HG03139 (cell line): ENCODE results near the gene BOK.
"Not testable (repeated sequence)": the region's sequence is repeated elsewhere in the genome, so short reads cannot be mapped to it uniquely, and the experiment has no call there.

Experiments used
- ATAC-seq: cut with Tn5 transposase; IDR thresholded peaks from one replicate; pipeline ENCODE4 v1.9.1; 2021; ENCODE audit not compliant: unreplicated experiment

The BOK gene

DNA sequence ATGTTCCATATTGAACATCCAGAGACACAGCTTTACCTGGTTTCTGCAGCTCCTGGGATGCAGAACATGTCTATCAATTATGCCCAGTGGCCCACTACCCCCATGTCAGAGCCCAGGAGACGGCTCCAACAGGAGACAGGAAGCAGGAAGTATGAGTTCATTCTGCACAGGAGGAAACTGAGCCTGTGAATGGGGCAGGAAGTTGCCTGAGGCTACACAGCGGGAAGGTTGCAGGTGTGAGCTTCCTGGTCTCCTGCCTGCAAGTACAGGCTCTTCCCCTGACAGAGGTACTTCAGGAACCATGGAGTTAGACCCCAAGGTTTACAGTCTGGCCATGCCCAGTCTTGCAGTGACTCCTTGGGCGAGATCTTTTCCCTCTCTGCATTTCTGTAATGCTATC lies 2.8 kb upstream of the BOK start:
- ATAC-seq, result no peak

DNA sequence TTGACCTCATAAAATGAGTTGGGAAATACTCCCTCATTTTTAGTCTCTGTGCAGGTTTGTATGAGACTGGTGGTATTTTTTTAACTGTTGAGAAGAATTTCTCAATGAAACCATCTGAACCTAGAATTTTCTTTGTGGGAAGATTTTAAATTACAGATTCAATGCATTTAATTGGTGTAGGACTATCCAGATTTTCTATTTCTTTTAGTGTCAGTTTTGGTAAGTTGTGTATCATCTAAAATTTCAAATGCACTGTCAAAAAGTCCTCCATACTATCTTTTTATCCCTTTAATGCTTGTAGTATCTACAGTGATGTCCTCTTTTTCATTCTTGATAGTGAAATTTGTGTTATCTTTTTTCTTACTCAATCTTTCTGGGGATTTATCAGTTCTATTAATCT lies 1.8 kb upstream of the BOK start:
- ATAC-seq, result no peak

DNA sequence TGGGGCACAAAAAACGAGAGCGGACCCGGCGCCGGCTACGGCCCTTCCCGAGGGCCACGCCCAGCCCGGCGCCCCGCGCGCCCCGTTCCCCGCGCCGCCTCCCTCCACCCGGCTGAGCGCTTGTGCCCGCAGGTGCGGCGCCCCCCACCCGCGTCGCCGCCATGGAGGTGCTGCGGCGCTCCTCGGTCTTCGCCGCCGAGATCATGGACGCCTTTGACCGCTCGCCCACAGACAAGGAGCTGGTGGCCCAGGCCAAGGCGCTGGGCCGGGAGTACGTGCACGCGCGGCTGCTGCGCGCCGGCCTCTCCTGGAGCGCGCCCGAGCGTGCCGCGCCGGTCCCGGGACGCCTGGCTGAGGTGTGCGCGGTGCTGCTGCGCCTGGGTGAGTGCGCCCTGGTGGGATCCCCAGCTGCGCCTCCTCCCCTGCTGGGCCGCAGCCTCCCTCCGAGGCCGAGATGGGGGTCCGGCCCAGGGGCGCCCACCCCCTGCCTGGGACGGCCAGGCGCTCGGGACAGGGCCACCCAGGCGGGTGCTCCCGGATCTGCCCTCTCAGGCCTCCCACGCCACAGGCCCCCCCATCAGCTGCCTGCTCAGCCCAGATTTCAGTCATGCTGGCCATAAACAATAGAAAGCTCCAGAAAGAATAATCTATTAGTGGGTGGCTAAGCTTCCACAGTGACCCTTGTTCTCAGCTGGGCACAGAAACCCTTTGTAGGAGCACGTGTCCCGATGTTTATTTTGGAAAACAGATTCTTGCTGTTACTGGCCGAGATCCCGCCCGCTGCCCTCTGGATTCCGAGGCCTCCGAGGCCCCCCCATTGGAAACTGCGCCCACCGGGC lies 997 bp downstream of the BOK start:
- ATAC-seq, result no peak

GRCh38 chr2:241560162-241560882 lies 1.8 kb downstream of the BOK start:
- ATAC-seq, result no peak

GRCh38 chr2:241560883-241561474 lies 2.4 kb downstream of the BOK start:
- no peak for ATAC-seq

DNA sequence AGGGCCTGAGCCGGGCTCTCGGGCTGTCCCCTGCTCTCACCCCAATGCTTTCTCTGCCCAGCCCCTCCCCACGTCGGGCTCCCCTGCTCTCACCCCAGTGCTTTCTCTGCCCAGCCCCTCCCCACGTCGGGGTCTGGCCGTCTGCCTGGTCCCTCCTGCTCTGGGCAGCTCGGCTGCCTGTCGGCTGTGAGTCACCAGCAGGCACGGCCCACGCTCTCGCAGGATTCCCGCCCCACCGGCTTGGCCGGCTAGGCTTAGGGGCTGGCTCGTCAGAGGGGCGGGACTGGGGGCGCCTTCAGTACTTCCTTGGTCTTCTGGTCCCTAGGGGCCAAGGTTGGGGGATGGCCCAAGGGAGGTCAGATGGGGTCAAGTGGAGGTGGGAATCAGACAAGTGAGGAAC lies 3.3 kb downstream of the BOK start:
- no peak for ATAC-seq

GRCh38 chr2:241562269-241562891 lies 3.8 kb downstream of the BOK start:
- ATAC-seq, result no peak

GRCh38 chr2:241563031-241563507 lies 4.5 kb downstream of the BOK start:
- ATAC-seq, result no peak

- no peak for ATAC-seq
Measured at GRCh38 chr2:241563571-241563980, 5.0 kb downstream of the BOK start.

GRCh38 chr2:241563981-241564595 lies 5.5 kb downstream of the BOK start:
- no peak for ATAC-seq

DNA sequence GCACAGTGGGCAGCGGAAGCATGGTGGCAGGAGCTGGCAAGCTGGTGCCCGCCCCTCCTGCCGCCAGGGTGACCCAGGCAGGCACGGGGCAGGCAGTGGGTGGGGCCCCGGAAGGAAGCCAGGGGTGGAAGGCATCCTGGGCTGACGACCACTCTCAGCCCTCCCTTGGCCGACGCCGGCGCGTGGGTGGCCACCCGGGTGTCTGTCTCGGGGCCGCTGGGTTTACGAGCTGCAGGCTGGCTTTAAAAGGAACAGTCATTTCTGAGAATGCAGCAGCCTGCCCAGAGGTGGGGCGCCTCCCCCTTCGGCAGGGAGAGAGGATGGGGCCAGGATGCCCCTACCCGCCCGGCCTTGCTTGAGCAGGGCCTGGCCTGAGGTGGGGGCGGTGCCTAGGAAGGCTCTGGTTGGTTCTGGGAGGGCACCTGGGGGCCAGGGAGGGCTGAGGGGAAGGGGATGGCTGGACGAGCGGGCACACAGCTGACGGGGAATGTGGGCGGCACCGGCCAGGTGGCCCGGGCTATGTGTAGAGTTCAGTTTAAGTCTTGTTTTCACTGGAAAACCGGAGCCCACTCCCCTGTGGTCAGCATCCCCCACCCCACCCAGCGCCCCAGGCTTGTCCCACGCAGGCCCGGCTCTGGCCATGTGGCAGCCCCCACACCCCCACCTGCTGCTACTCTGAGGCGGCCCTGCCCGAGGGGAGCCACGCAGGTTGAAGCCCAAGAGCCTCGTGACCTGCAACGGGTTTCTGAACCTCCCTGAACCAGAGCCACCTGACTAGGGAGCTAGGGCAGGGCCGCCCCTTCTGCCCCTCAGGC lies 6.3 kb downstream of the BOK start:
- no peak for ATAC-seq

DNA sequence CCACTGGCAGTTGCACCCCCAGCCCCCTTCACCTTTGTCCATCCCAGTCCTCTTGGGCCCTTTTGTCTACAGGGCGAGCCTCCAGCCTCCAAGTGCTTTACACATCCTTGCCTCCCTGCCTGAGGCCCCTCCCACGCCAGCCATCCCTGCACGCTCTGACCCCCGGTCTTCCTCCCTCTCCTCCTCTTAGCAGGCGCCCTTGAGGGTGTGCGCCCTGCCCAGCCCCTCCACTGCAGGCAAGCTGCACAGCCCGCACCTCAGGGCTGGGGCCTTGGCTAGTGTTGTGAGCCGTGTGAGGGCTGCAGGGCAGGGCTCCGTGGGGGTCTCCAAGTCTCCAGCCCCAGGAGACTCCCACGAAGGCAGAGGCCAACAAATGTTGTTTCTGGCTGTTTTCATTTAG lies 6.9 kb downstream of the BOK start:
- no peak for ATAC-seq

DNA sequence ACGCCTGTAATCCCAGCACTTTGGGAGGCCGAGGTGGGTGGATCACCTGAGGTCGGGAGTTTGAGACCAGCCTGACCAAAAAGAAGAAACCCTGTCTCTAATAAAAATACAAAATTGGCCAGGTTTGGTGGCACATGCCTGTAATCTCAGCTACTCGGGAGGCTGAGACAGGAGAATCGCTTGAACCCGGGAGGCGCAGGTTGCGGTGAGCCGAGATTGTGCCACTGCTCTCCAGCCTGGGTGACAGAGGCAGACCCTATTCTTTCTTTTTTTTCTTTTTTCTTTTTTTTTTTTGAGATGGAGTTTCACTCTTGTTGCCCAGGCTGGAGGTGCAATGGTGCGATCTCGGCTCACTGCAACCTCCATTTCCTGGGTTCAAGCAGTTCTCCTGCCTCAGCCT lies 7.5 kb downstream of the BOK start:
- ATAC-seq, result not testable (repeated sequence)

DNA sequence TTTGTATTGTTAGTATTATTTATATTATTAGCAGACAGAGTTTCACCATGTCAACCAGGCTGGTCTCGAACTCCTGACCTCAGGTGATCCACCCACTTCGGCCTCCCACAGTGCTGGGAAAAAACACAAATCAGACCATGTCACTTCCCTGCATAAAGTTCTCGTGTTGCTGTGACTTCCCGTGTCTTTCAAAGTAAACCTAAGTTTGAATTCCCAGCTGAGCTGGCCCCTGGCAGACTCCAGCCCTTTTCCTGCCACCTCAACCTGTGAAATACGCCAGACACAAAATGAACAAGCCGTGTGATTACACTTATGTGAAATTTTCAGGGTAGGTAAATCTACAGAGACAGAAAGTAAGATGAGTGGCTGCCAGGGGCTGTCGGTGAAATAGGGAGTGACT lies 7.9 kb downstream of the BOK start:
- no peak for ATAC-seq

DNA sequence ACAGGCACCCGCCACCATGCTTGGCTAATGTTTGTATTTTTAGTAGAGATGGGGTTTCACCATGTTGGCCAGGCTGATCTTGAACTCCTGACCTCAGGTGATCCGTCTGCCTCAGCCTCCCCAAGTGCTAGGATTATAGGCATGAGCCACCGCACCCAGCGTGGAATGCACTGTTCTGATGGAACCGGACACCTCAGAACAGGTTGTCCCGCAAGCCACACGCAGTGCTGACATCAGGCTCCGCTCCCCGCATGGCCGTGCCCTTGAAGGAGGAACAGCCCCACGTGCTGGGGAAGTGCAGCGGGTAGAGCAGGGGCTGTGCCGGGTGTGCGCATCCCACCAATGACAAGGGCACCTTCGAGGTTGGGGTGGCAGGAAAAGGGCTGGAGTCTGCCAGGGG lies 8.7 kb downstream of the BOK start:
- ATAC-seq, result not testable (repeated sequence)

- ATAC-seq, result no peak
Measured at GRCh38 chr2:241567776-241568175, 9.2 kb downstream of the BOK start.

GRCh38 chr2:241568726-241569125 lies 10.2 kb downstream of the BOK start:
- no peak for ATAC-seq

DNA sequence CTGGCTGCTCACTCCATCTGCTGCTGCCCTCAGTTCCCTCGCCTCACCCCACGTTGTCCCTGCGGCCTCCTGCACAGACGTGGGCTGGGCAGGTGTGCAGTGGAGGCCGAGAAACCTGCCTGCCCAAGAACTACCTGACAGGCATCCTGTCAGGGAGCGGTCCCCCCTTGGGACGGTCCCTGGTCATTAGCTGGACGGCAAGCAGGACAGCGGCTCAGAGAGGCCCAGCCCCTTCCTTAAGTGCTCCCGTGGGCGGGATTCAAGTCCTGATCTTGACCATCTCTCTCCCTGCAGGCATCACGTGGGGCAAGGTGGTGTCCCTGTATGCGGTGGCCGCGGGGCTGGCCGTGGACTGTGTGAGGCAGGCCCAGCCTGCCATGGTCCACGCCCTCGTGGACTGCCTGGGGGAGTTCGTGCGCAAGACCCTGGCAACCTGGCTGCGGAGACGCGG lies 11.3 kb downstream of the BOK start:
- no peak for ATAC-seq

DNA sequence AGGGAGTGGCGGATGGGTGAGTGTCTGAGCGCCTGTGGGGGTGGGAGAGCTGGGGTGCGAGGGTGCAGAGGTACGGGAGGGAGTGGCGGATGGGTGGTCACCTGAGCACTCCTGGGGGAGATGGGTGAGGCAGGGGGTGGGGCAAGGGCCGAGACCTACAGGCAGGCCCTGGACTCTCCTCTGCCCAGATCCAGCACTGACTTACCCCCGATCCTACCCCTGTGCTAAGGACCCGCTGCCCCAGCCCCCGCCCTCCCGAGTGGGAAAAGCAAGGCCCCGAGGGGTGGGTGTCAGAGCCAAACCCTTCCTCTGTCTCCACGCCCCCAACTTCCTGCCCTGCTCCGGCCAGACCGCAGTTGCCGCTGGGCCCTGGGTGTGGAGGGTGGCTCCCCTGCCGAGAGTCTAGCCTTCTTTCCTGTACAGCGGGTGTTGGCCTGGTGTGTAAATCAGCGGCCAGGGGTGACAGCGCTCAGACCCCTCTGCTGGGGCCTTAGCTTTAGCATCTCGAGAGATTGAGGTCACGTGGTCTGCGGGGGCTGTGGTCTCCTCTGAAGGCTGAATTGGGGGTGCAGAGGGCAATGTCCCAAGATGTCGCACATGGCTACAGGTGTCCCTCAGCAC lies 12.5 kb downstream of the BOK start:
- ATAC-seq, result no peak
